Liver (tissue), 3 donors: ENCODE results near the gene SNX18.
"Not testable (repeated sequence)": the region's sequence is repeated elsewhere in the genome, so short reads cannot be mapped to it uniquely, and the experiment has no call there.

Experiments used
- EGR1 ChIP-seq, 2 donors: IDR thresholded peaks; 2 replicates each; pipeline ENCODE4 v1.6.1; 2016 to 2018; ENCODE audit warnings: antibody characterized with exemption in 2 of 2, low read depth in 2 of 2
- GABPA ChIP-seq, 2 donors: IDR thresholded peaks in 1 of 2; conservative IDR thresholded peaks in 1 of 2; 2 replicates each; pipeline ENCODE4 v1.6.1; 2016; ENCODE audit warnings: antibody characterized with exemption in 2 of 2, mild to moderate bottlenecking in 1 of 2, moderate library complexity in 1 of 2
- HNF4G ChIP-seq: IDR thresholded peaks from 2 replicates; pipeline ENCODE4 v1.6.1; 2016; ENCODE audit warnings: antibody characterized with exemption
- JUND ChIP-seq, 2 donors: IDR thresholded peaks; 2 replicates each; pipeline ENCODE4 v1.6.1; 2016; ENCODE audit warnings: antibody characterized with exemption in 2 of 2
- SP1 ChIP-seq: IDR thresholded peaks from 2 replicates; pipeline ENCODE4 v1.6.1; 2018; ENCODE audit warnings: antibody characterized with exemption, mild to moderate bottlenecking
- TAF1 ChIP-seq: conservative IDR thresholded peaks from 2 replicates; pipeline ENCODE4 v1.6.1; 2016; ENCODE audit warnings: antibody characterized with exemption, mild to moderate bottlenecking
- YY1 ChIP-seq: IDR thresholded peaks from 2 replicates; pipeline ENCODE4 v1.6.1; 2016; ENCODE audit warnings: antibody characterized with exemption, mild to moderate bottlenecking
- TF ChIP-seq, protein P1 (sequence below): fragments of 150-350 bp; IDR thresholded peaks from 2 replicates; pipeline ENCODE4 v1.5.1; 2017; ENCODE audit warnings: improper control_type of control experiment, low read depth, low read length; ENCODE audit not compliant: missing input control
- TF ChIP-seq, protein P2 (sequence below): IDR thresholded peaks from 2 replicates; pipeline ENCODE4 v1.6.1; 2016; ENCODE audit warnings: antibody characterized with exemption
- TF ChIP-seq, protein P3 (sequence below): IDR thresholded peaks from 2 replicates; pipeline ENCODE4 v1.6.1; 2016; ENCODE audit warnings: antibody characterized with exemption, mild to moderate bottlenecking
- TF ChIP-seq, protein P4 (sequence below): IDR thresholded peaks from 2 replicates; pipeline ENCODE4 v1.6.1; 2016; ENCODE audit warnings: antibody characterized with exemption
- TF ChIP-seq, protein P5 (sequence below): IDR thresholded peaks from 2 replicates; pipeline ENCODE4 v1.6.1; 2016; ENCODE audit warnings: antibody characterized with exemption
- donor health status: healthy.
- donor health status: healthy.

DNA sequence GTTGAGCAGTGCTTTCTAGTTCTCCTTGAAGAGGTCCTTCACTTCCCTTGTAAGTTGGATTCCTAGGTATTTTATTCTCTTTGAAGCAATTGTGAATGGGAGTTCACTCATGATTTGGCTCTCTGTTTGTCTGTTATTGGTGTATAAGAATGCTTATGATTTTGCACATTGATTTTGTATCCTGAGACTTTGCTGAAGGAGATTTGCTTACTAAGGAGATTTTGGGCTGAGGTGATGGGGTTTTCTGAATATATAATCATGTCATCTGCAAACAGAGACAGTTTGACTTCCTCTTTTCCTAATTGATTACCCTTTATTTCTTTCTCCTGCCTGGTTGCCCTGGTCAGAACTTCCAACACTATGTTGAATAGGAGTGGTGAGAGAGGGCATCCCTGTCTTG lies 31.9 kb upstream of the SNX18 start:
- TF ChIP-seq YY1; SP1; GABPA (IDR thresholded peaks at IDR 0.05 in 1 of 2, conservative IDR thresholded peaks at IDR 0.05 in 1 of 2); TAF1; JUND (IDR thresholded peaks at IDR 0.05); EGR1 (IDR thresholded peaks at IDR 0.05; ENCODE audit: low read depth in 2 of 2); HNF4G: not testable (repeated sequence)
- TF ChIP-seq, protein P1, sequence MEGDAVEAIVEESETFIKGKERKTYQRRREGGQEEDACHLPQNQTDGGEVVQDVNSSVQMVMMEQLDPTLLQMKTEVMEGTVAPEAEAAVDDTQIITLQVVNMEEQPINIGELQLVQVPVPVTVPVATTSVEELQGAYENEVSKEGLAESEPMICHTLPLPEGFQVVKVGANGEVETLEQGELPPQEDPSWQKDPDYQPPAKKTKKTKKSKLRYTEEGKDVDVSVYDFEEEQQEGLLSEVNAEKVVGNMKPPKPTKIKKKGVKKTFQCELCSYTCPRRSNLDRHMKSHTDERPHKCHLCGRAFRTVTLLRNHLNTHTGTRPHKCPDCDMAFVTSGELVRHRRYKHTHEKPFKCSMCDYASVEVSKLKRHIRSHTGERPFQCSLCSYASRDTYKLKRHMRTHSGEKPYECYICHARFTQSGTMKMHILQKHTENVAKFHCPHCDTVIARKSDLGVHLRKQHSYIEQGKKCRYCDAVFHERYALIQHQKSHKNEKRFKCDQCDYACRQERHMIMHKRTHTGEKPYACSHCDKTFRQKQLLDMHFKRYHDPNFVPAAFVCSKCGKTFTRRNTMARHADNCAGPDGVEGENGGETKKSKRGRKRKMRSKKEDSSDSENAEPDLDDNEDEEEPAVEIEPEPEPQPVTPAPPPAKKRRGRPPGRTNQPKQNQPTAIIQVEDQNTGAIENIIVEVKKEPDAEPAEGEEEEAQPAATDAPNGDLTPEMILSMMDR = not testable (repeated sequence)
- TF ChIP-seq, protein P2, sequence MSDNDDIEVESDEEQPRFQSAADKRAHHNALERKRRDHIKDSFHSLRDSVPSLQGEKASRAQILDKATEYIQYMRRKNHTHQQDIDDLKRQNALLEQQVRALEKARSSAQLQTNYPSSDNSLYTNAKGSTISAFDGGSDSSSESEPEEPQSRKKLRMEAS = not testable (repeated sequence)
- TF ChIP-seq, protein P3, sequence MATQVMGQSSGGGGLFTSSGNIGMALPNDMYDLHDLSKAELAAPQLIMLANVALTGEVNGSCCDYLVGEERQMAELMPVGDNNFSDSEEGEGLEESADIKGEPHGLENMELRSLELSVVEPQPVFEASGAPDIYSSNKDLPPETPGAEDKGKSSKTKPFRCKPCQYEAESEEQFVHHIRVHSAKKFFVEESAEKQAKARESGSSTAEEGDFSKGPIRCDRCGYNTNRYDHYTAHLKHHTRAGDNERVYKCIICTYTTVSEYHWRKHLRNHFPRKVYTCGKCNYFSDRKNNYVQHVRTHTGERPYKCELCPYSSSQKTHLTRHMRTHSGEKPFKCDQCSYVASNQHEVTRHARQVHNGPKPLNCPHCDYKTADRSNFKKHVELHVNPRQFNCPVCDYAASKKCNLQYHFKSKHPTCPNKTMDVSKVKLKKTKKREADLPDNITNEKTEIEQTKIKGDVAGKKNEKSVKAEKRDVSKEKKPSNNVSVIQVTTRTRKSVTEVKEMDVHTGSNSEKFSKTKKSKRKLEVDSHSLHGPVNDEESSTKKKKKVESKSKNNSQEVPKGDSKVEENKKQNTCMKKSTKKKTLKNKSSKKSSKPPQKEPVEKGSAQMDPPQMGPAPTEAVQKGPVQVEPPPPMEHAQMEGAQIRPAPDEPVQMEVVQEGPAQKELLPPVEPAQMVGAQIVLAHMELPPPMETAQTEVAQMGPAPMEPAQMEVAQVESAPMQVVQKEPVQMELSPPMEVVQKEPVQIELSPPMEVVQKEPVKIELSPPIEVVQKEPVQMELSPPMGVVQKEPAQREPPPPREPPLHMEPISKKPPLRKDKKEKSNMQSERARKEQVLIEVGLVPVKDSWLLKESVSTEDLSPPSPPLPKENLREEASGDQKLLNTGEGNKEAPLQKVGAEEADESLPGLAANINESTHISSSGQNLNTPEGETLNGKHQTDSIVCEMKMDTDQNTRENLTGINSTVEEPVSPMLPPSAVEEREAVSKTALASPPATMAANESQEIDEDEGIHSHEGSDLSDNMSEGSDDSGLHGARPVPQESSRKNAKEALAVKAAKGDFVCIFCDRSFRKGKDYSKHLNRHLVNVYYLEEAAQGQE = not testable (repeated sequence)
- TF ChIP-seq, protein P4, sequence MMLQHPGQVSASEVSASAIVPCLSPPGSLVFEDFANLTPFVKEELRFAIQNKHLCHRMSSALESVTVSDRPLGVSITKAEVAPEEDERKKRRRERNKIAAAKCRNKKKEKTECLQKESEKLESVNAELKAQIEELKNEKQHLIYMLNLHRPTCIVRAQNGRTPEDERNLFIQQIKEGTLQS = not testable (repeated sequence)
- TF ChIP-seq, protein P5, sequence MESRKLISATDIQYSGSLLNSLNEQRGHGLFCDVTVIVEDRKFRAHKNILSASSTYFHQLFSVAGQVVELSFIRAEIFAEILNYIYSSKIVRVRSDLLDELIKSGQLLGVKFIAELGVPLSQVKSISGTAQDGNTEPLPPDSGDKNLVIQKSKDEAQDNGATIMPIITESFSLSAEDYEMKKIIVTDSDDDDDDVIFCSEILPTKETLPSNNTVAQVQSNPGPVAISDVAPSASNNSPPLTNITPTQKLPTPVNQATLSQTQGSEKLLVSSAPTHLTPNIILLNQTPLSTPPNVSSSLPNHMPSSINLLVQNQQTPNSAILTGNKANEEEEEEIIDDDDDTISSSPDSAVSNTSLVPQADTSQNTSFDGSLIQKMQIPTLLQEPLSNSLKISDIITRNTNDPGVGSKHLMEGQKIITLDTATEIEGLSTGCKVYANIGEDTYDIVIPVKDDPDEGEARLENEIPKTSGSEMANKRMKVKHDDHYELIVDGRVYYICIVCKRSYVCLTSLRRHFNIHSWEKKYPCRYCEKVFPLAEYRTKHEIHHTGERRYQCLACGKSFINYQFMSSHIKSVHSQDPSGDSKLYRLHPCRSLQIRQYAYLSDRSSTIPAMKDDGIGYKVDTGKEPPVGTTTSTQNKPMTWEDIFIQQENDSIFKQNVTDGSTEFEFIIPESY = not testable (repeated sequence)
